Small intestine (tissue), 7 donors: ENCODE measurements around the gene HDAC8. TPM values are rescaled to one million over a fixed set of nuclear protein-coding genes. Genes with fewer than 3 reads are reported as not detected.
A peak's percentile ranks its signal among the peaks of the same experiment; 100 is the strongest.
"Not testable (repeated sequence)": the region's sequence is repeated elsewhere in the genome, so short reads cannot be mapped to it uniquely, and the experiment has no call there.

Source experiments
- DNase-seq, 2 donors: peaks; one replicate each; pipeline versions ENCODE4 v3.0.0 to v3.0.0-alpha.2; 2013
- FAIRE-seq: peaks from 2 replicates; lab custom pipeline; 2012; peaks lifted over from hg19 to GRCh38; lab: Jason Lieb, UNC
- H3K27ac ChIP-seq, 3 donors: one replicate each; pipeline ENCODE4 v1.5.1; 2013; ENCODE audit warnings: low read length in 2 of 3, mild to moderate bottlenecking in 2 of 3, control low read depth in 1 of 3, inconsistent platforms in 1 of 3, low read depth in 1 of 3, moderate library complexity in 1 of 3
- H3K27me3 ChIP-seq, 3 donors: one replicate each; pipeline ENCODE4 v1.6.1; 2013; ENCODE audit warnings: low read length in 3 of 3, inconsistent platforms in 1 of 3; ENCODE audit not compliant: control insufficient read depth in 3 of 3, insufficient read depth in 3 of 3
- H3K36me3 ChIP-seq, 3 donors: one replicate each; pipeline ENCODE4 v1.6.1; 2013; ENCODE audit warnings: low read length in 3 of 3, inconsistent platforms in 1 of 3, low read depth in 1 of 3, mild to moderate bottlenecking in 1 of 3, moderate library complexity in 1 of 3; ENCODE audit not compliant: control insufficient read depth in 3 of 3, insufficient read depth in 2 of 3
- H3K4me1 ChIP-seq, 3 donors: one replicate each; pipeline ENCODE4 v1.6.1; 2013; ENCODE audit warnings: low read length in 2 of 3, inconsistent platforms in 1 of 3, low read depth in 1 of 3, mild to moderate bottlenecking in 1 of 3, moderate library complexity in 1 of 3; ENCODE audit not compliant: control insufficient read depth in 3 of 3, insufficient read depth in 2 of 3
- H3K4me3 ChIP-seq, 3 donors: one replicate each; pipeline ENCODE4 v1.5.1; 2013; ENCODE audit warnings: low read length in 3 of 3, control low read depth in 1 of 3, inconsistent platforms in 1 of 3, low read depth in 1 of 3, mild to moderate bottlenecking in 1 of 3, moderate library complexity in 1 of 3
- H3K9me3 ChIP-seq, 2 donors: one replicate each; pipeline ENCODE4 v1.6.1; 2013; ENCODE audit warnings: low read depth in 1 of 2, low read length in 1 of 2; ENCODE audit not compliant: control insufficient read depth in 2 of 2, insufficient read depth in 1 of 2
- WGBS, 3 donors: extraction: QIAGEN DNeasy Blood & Tissue Kit; methylation state at CpG; one replicate each; pipeline ENCODE4 v1.1.7; 2013; 5-methylcytosine and 5-hydroxymethylcytosine counted together
- polyA plus RNA-seq, 4 donors: library from polyadenylated mRNA; stranded (reverse) in 3 of 4; unstranded in 1 of 4; fragments of 200-250 nt in 3 of 4; fragments of 120-200 nt in 1 of 4; gene quantifications; one replicate each; pipeline versions ENCODE4 v1.2.1 to v1.2.3, GENCODE V29; 2013
- donor health status: healthy with polysubstance abuse.
- donor health status: control.
- donor health status: control.
- donor health status: Bipolar disorder and iron deficiency.
- donor health status: healthy.

The HDAC8 gene
- polyA plus RNA-seq, 4 donors: 11.3 to 24.7 (median 19.1) TPM

- Histone ChIP-seq H3K4me1 (no peaks in the 10 kb centered on the region), H3K27ac (no peak overlapping the region), H3K4me3 (no peak overlapping the region), H3K36me3 (no peaks in the 10 kb centered on the region), H3K27me3 (peaks cover 0 to 3% (median 0%) of the 10 kb centered on the region in 3 donors), H3K9me3 (peaks cover 0 to 3% of the 10 kb centered on the region in 2 donors)
- FAIRE-seq (no peak), DNase-seq (no peak)
Observed at GRCh38 chrX:72421797-72422196, 150.8 kb downstream of the HDAC8 start.

- no peaks in the 10 kb centered on the region for H3K9me3 ChIP-seq
- H3K4me3 ChIP-seq: no peak overlapping the region
- FAIRE-seq (no peak), DNase-seq (no peak)
- H3K27me3 ChIP-seq: no peaks in the 10 kb centered on the region
- H3K4me1 ChIP-seq: no peaks in the 10 kb centered on the region
- no peaks in the 10 kb centered on the region for H3K36me3 ChIP-seq
- WGBS, 3 donors: 80 to 92% (median 88%) methylated on average over 1 of the region's 1 CpG
- H3K27ac ChIP-seq: no peak overlapping the region
Observed at GRCh38 chrX:72409993-72410392, 162.7 kb downstream of the HDAC8 start.

- FAIRE-seq: no peak
Observed at GRCh38 chrX:72408885-72409284, 163.8 kb downstream of the HDAC8 start.

GRCh38 chrX:72405136-72405535, 167.5 kb downstream of the HDAC8 start:
- DNase-seq, H3K4me3 ChIP-seq, H3K27me3 ChIP-seq, H3K4me1 ChIP-seq, H3K27ac ChIP-seq, H3K36me3 ChIP-seq, FAIRE-seq, H3K9me3 ChIP-seq: not testable (repeated sequence)
- WGBS, 3 donors: 81 to 98% (median 95%) methylated on average over 2 of the region's 2 CpGs

More at GRCh38 chrX:72408885-72409284, 163.8 kb downstream of the HDAC8 start:
- 63 to 84% (median 73%) methylated on average over 2 of the region's 2 CpGs for WGBS, 3 donors
- no peaks in the 10 kb centered on the region for H3K27me3 ChIP-seq
- no peak overlapping the region for H3K27ac ChIP-seq
- no peak for DNase-seq
- H3K4me1 ChIP-seq: no peaks in the 10 kb centered on the region
- no peak overlapping the region for H3K4me3 ChIP-seq
- H3K9me3 ChIP-seq: no peaks in the 10 kb centered on the region
- H3K36me3 ChIP-seq: no peaks in the 10 kb centered on the region

GRCh38 chrX:72402614-72403013, 170.0 kb downstream of the HDAC8 start:
- no peaks in the 10 kb centered on the region for H3K9me3 ChIP-seq
- H3K27me3 ChIP-seq: no peaks in the 10 kb centered on the region
- H3K27ac ChIP-seq: no peak overlapping the region
- no peaks in the 10 kb centered on the region for H3K36me3 ChIP-seq
- no peaks in the 10 kb centered on the region for H3K4me1 ChIP-seq
- DNase-seq (no peak), FAIRE-seq (no peak)
- no peak overlapping the region for H3K4me3 ChIP-seq

- H3K27me3 ChIP-seq: no peaks in the 10 kb centered on the region
- DNase-seq: no peak
- FAIRE-seq: no peak
- no peaks in the 10 kb centered on the region for H3K4me1 ChIP-seq
- no peaks in the 10 kb centered on the region for H3K36me3 ChIP-seq
- no peak overlapping the region for H3K27ac ChIP-seq
- H3K4me3 ChIP-seq: no peak overlapping the region
- H3K9me3 ChIP-seq: no peaks in the 10 kb centered on the region
Observed at GRCh38 chrX:72399816-72400215, 172.8 kb downstream of the HDAC8 start.

- Histone ChIP-seq H3K27ac (no peak overlapping the region), H3K4me1 (no peaks in the 10 kb centered on the region), H3K36me3 (no peaks in the 10 kb centered on the region), H3K4me3 (no peak overlapping the region), H3K9me3 (no peaks in the 10 kb centered on the region), H3K27me3 (no peaks in the 10 kb centered on the region)
- 75 to 91% (median 88%) methylated on average over 1 of the region's 1 CpG for WGBS, 3 donors
- FAIRE-seq (no peak), DNase-seq (no peak)
Observed at GRCh38 chrX:72396117-72396516, 176.5 kb downstream of the HDAC8 start.

- WGBS, 3 donors: 46 to 62% (median 58%) methylated on average over 1 of the region's 1 CpG
- no peaks in the 10 kb centered on the region for H3K36me3 ChIP-seq
- H3K27me3 ChIP-seq: no peaks in the 10 kb centered on the region
- H3K9me3 ChIP-seq: no peaks in the 10 kb centered on the region
- no peak overlapping the region for H3K4me3 ChIP-seq
- H3K27ac ChIP-seq: no peak overlapping the region
- DNase-seq (peak in 1 of 2 donors; percentile 1), FAIRE-seq (no peak)
- no peaks in the 10 kb centered on the region for H3K4me1 ChIP-seq
Observed at GRCh38 chrX:72395237-72395636, 177.4 kb downstream of the HDAC8 start.

GRCh38 chrX:72394518-72395170, 178.0 kb downstream of the HDAC8 start:
- H3K27ac ChIP-seq: no peak overlapping the region
- DNase-seq: no peak
- 53 to 73% (median 71%) methylated on average over 8 of the region's 8 CpGs for whole genome bisulfite sequencing, 3 donors
- no peaks in the 10 kb centered on the region for H3K9me3 ChIP-seq
- H3K4me3 ChIP-seq: no peak overlapping the region
- FAIRE-seq: no peak
- H3K4me1 ChIP-seq: no peaks in the 10 kb centered on the region
- no peaks in the 10 kb centered on the region for H3K27me3 ChIP-seq
- H3K36me3 ChIP-seq: no peaks in the 10 kb centered on the region
